Renal cortex interstitium (tissue), 11 donors: Measurements from ENCODE around the gene ITPRID2. TPM values are rescaled to one million over a fixed set of nuclear protein-coding genes. Genes with fewer than 3 reads are reported as not detected.

Experiments
- DNase-seq, 11 donors: peaks; one replicate each; pipeline ENCODE4 v3.0.0-alpha.2; 2013; ENCODE audit warnings: low read depth in 9 of 11, low spot score in 4 of 11; ENCODE audit errors: extremely low read depth in 1 of 11
- polyA plus RNA-seq, 3 donors: library from polyadenylated mRNA; unstranded; fragments of 120-200 nt; gene quantifications; one replicate each; pipeline ENCODE4 v1.2.1, GENCODE V29; 2013; ENCODE audit not compliant: insufficient read length in 3 of 3

ITPRID2 gene
- polyA plus RNA-seq, 3 donors: 150 to 195 (median 183) TPM

DNA sequence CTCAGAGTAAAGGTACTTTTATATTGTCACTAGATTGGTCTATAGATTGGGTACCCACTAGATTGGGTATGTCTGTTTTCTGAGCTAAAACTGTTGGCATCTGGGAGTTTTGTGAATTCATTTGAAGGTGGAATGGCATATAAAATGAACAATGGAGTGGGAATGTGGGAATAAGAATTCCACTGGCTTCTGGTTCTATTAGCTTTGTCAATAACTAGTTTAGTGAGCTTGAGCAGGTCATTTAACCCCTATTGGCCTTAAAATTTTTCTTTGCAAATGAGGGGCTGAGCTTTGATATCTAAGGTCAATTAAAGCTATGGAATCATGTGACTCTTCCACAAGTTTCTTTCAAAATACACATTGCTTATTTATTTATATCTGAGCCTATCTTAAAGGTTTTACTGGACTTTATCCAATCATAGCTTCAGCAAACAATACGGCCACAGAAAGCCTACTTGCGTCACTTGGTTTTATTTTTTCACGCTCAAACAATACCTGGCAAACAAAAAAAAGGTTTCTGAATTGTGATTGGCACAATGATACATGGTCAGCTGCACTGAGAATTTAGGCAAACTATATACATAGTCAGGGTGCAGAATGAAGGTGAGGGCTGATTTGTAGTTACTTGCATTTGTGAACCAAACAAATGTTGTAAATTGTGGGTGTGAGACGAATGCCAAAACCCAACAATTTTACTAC is 28.8 kb upstream of the ITPRID2 start:
- no peak for DNase-seq

DNA sequence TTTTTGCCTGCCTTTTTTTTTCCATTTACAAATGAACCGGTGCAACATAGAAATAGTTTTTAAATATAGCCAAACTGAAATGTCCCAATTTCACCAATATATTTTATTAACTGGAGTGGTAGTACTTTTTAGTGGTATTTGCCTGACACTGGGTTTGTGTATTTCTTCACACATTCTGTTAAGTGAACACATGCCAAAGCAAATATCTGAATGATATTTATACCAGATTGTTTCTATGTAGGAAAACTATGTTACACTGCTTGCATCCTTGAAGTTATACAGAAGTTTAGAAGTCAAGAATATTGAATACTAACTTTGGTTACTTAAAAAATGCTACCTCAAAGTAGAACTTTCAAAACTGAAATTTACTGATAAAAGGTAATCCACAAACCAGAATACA is 19.4 kb upstream of the ITPRID2 start:
- no peak for DNase-seq

DNA sequence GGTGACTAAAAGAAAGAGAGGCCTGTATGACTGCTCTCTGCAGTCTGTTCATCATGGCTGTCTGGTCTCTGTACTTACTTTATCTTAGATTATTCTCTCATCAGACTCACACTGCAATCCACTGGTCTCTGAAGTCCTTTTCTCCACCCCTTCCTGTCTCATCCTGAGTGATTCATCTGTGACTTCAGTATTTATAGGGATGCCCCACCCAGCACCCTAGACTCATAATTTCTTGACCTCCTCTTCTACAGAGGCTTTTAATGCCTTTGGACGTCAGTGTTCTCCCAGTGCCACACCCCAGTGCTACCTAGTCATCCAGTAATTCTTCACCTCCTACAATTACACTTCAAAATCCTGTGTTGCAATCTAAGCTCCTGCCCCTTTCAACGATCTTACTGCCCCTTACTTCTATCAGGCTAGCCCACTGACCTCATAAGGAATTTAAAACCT is 14.9 kb upstream of the ITPRID2 start:
- no peak for DNase-seq

DNA sequence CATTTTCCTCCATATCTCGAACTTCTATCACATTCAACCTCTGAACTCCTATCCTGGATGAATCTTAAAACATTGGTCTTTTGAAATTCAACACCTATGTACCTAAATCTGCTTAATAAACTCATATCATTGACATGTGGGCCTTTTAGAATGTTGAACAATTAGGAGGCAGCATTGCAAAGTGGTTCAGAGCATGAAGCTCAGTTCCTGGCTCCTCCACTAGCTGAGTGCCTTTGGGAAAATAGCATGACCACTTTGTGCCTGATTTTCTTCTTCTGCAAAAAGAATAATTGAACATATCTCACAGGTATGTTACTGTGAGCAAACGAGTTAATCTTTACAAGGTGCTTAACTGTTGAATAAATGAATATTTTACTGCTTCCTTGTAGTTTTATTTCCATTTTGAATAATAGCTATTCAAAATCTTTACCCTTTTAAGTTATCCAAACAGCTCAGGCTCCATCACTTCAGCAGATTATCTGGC is 14.3 kb upstream of the ITPRID2 start:
- no peak for DNase-seq

DNA sequence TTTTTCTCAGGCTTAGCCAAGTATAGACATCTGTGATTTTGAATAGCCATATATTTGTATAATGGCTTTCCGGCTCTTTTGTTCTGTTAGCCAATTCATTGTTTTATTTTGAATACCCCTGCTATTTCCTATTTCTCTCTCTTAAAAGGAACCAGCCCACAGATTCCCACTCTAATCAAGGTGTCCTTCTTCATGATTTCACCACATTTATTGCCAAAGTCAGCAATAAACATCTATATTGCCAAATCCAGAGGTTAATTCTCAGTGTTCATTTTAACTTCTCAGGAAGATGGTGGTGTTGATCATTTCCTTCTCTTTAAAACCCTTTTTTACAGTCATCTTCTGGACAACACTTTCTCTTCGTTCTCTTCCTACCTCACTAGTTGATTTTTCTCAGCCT is 13.1 kb upstream of the ITPRID2 start:
- no peak for DNase-seq

DNA sequence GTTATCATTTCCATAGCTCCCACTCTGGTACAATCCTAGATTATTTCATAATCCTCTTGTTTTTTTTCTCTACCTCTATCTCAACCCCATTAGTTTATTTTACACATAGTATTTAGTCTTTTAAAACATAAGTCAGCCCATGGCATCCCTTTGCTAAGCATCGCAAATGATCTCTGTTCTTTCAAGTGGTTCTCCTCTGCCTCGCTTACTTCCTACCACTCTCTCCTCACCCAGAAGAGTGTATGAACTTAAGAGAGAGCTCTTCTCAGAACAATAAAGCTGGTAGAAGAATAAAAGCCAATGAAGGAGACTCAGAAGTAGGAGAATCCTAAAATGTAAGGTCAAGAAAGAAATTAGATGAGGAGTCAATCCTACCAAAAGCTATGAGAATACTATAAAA is 12.2 kb upstream of the ITPRID2 start:
- DNase-seq: no peak

DNA sequence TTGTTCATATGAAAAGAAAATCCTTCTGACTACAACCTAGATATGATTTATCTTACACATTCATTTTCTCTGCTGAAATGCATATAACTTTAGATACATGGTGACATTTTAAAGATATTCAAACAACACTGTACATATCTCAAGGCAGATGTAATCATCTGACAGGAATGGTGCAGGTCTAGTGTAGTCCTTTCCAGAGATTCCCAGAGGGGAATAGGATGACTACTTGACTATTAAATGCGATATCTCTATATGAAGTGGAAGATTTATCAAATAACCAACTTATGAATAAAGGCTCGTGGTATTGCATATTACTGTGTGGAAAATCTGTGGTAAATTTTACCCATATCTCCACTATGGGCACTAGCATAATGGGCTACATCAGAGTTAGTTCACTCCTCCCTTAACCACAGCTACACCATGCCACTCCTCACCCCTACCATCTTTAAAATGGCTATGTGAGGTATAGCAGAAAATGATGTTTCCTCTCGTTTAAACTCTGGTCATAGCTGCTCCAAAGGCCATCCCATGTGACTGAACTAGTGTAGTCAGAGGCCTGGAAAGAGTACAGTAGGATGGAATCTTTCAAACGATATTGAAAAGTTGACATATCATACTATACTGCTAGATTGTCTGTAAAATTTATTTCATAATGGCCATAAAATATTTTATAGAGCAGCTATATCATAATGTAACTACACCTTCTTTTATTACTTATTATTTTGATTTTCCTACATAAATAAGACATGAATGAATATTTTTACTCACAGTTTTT is 9.1 kb upstream of the ITPRID2 start:
- DNase-seq: no peak

DNA sequence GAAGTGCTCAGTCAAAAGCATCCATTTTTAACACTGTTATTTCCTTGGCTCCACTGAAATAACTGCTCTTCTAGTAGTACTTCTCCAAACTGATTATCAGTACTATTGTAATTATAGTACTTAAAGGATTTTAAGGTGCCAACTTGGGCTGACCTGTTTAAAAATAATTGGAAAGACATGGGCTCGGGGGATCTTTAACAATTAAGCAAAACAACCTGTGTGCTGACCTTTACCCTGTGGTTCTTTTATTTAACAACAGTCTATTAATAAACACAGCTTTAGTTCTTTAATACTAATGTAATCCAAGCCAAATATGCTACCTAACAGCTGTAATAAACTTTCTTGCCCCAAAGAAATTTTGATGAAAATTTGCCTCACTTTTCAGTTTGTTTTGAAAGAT is 6.9 kb upstream of the ITPRID2 start:
- DNase-seq: no peak

DNA sequence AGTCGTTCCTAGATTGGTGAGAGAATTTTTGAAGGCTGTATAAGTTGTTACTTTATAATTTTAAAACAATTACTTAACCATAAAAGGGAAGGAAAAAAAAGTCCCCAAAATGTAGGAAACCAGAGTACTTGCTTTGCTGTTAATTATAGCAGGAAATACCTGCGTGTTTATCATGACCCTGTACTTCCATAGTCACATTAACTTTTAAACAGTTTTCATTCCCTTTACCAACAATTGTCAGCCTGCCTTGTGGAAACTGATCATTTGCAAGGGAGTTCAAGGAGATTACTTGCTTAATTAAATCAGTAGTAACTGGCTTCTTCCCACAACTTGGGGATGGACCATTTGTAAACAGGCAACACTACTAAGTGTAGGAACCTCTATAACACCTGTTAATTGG is 6.4 kb upstream of the ITPRID2 start:
- DNase-seq: no peak

DNA sequence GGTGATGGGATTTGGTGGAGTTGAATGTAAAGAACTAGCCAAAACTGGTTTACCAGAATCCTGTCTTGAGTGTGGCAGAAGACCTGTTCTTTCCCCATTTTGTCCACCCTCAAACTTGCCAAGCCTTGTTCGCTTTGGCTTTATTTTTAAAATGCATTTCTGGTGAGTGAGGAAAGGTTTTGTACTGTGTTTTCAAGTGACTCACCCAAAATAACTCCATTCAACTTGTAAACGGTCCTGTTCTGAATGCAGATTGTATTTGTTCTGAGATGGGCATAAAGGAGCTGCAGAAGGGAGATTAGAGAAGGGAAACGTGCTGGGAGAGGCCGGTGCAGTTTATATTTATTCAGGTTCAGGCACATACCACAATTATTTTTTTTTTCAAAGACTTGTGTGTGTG is 5.3 kb upstream of the ITPRID2 start:
- DNase-seq: no peak

DNA sequence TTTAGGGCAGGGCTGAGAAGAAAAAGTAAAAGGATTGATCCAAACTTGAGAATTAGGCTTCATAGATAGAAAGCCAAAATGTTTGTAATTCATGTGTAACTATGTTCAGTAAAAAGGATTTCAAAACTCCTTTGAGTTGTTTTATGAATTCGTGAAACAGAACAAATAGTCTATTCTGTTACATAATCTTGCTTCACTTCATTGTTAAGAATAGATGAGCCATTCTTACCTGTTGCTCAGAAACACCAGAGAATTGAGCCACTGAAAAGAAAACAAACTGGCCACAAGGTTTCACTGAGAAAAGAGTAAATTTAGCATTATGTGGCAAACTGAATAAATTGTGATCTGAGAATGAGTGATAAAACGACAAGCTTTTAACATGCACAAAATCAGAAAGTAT is 4.5 kb upstream of the ITPRID2 start:
- no peak for DNase-seq

DNA sequence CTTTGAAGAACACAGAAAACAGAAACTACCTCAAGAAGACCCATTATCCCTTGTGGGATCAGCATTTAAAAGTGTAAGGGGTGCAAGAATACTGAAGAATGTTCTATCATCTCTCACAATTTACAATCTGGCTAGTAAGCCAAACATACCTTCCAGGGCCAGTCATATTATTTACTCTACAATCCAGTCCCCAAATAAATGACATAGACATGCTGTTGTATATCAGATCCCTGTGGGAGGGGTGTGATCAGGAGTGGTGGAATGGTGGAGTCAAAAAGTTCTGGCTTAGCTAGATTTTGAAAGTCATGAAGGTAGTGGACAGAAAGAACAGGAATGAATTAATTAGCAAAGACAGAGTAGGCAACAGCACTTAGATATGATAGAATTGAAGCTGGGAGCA is 1.8 kb upstream of the ITPRID2 start:
- DNase-seq: no peak

DNA sequence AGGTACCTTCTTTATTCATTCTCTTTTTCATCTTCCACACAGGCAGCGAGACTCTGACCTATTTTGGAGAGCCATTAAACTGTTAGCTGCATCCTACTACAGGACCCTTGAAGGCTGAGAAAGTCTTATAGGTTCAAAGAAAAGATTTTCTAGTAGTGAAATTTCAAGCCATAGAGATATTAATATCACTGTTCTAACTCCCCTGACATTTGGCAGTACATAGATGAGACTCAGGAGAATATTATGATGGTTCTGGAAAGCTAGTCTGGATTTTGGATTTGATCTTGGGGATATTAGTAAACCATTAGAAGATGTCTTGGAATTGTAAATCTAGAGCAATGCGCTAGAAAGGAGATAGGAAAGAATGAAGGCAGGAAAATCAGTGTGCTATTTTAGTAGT is 1.3 kb upstream of the ITPRID2 start:
- DNase-seq: no peak

DNA sequence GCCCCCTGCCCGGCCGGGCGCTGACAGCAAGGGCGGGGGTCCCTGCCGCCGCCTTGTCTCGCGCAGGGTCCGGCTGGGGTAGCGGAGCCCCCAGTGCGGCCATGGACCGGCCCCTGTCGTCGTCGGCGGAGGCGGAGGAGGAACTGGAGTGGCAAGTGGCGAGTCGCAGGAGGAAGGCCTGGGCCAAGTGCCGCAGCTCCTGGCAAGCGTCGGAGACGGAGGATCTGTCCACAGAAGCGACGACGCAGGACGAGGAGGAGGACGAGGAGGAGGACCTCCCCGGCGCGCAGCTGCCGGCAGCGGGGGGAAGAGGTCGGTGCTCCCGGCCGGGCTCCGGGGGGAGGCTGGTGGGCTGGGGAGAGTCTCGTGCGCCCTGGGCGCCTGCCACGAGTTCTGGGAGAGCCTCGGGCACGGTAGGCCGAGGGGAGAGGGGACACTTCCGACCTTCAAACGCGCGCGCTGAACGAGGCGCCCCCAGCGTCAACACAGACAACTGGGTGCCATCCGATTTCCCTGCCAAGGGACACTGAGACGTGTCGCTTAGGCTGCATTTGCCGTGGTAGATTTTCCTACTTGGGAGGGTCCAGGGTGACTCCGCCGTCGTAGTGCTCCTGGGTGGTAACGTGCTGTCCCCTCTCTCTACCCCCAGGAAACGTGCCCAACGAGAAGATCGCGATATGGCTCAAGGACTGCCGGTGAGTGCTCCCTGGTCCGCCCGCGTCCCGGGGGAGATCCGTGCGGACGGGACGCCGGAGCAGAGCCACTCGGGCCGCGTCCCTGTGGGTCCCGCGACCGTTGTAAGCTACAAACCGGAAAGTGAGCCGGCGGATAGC is 652 bp downstream of the ITPRID2 start:
- peak in 9 of 11 donors; percentile 32 to 73 (median 58) for DNase-seq

DNA sequence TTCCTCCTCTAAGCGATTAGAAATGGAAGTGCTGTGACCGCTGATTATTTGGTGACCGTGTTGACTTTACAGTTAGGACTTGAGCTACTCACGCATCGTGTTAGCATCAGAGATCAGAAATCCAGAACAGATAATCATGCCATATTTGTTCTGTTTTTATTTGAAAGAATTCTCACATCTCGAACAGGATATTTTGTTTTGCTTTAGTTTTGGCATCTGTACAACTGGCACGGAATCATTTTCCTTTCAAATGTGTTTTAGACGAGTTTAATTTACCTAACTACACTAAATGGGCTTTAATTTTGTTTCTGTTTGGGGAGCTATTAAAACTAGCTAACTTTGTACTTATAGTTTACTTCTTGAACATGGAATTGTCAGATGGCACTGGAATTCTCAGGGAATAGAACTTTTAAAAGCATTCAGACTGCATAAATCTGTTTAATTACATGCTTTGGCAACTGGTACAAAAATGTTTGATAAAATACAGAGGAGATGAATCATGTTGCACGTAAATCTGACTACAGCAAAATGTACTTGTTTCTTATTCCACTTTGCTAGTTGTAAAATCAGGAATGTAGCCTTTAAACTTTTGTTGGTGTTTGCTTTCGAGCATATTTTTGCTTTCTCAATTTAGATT is 1.4 kb downstream of the ITPRID2 start:
- peak in 2 of 11 donors; percentile 44 to 50 for DNase-seq

DNA sequence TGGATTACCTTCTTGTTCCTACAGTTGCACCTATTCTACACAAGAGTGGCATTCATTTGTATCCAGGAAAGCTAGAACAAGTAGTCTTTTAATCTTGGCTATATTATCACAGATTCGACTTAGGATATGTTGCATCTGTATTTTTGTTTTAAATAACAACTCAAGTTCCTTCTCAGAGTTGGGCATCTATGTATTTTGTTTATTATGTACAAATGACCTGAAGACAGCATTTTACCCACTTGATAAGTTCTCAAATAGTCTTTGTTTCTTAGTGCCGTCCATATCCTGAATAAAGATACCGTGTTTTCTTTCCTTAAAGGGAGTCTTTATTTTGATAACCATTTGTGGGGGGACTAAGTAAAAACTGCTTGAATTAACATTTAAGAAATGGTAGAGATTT is 2.9 kb downstream of the ITPRID2 start:
- no peak for DNase-seq

DNA sequence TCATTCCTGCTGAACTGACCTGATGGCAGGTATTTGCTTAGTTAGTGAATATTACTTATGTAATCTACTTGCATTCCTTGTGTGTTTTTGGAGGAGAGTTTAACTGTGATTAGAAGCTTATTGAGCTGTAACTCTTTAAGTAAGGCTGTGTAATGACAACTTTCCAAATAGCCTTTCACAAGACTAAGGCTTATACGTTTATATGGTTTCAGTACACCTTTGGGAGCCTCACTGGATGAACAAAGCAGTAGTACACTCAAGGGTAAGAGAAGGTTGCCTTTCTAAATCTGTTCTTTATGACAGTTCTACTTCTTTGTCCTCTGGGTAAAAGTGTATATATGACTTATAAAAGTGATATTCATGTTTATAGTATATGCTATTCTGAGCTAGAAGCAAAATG is 4.3 kb downstream of the ITPRID2 start:
- no peak for DNase-seq

DNA sequence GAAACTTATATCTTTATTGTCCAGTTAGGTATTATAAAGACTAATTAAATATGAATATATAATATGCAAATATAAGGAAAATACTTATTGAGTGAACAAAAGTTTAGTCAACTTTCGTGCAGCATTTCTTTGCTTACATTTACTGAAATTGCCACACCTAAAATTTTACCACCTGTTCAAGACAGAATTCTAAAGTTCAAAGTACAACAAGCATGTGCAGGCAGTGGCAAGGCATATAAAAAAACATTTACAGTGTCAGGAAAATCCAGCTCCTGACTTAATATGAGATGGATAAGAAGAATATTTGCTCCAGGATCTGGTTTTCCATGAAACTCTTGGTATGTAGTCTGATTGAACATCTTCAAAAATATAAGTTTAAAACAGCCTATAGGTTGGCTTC is 4.8 kb downstream of the ITPRID2 start:
- DNase-seq: no peak

DNA sequence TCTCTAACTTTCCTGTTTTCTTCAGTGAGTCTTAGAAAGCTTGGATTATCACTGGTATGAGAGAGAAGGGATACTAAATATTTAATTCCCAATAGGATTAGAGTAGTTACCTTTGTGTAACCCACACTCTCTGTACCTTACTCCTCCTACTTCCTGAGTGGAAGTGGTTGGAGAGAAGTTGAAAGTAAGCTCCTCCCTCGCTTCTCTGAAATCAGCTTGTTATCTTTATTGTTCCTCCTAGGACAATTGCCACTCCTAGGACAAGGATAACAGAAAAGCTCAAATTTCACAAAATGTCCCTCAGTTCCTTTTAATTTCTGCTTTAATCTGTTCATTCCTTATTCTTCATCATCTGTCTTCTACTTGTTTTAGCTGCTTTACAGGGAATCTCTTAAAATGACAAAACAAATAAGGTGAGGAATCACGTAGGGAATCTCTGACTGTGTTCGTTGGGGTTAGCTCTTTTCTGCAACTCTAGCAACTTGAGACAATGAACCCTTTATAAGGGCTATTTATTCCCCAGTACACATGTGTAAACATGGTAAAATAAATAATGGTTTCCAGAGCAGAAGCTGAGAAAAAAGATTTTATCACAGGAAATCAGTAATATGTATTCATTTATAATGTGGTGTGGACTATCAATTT is 8.6 kb downstream of the ITPRID2 start:
- DNase-seq: no peak
